Ovary (tissue), 9 donors: ENCODE measurements around the gene ODC1. TPM values are rescaled to one million over a fixed set of nuclear protein-coding genes. Genes with fewer than 3 reads are reported as not detected.

Experiments
- DNase-seq, 5 donors: peaks; one replicate each; pipeline ENCODE4 v3.0.0-alpha.2; 2019 to 2020
- H3K27ac ChIP-seq, 2 donors: fragments of 200-600 bp; one replicate each; pipeline versions ENCODE4 v1.5.1 to v1.8.0; 2019 to 2022
- H3K27me3 ChIP-seq: fragments of 200-600 bp; one replicate; pipeline ENCODE4 v1.8.0; 2022
- H3K36me3 ChIP-seq: fragments of 200-600 bp; sonication (generic); one replicate; pipeline ENCODE4 v1.5.1; 2019
- H3K4me1 ChIP-seq: one replicate; pipeline ENCODE4 v1.8.1; 2013; ENCODE audit warnings: mild to moderate bottlenecking, moderate library complexity; ENCODE audit not compliant: insufficient read depth
- H3K4me3 ChIP-seq: fragments of 200-600 bp; sonication (generic); one replicate; pipeline ENCODE4 v1.5.1; 2017
- H3K9me3 ChIP-seq, 2 donors: fragments of 200-600 bp in 1 of 2; sonication (generic) in 1 of 2; one replicate each; pipeline versions ENCODE4 v1.5.1 to v1.8.1; 2013 to 2019; ENCODE audit warnings: mild to moderate bottlenecking in 1 of 2, moderate library complexity in 1 of 2
- CTCF ChIP-seq, 3 donors: fragments of 450-650 bp in 2 of 3; fragments of 200-600 bp in 1 of 3; IDR thresholded peaks; one replicate each; pipeline versions ENCODE4 v1.5.1 to v1.8.0; 2016 to 2022; ENCODE audit warnings: antibody characterized with exemption in 3 of 3, mild to moderate bottlenecking in 1 of 3
- EP300 ChIP-seq: sonication (generic); formaldehyde crosslinking; IDR thresholded peaks from one replicate; pipeline ENCODE4 v1.6.1; 2017; ENCODE audit warnings: antibody characterized with exemption
- POLR2A ChIP-seq: fragments of 450-650 bp; IDR thresholded peaks from one replicate; pipeline ENCODE4 v1.6.1; 2017; ENCODE audit warnings: antibody characterized with exemption, mild to moderate bottlenecking, moderate library complexity
- WGBS, 3 donors: extraction: QIAGEN DNeasy Blood & Tissue Kit in 1 of 3; methylation state at CpG; one replicate each; pipeline versions ENCODE4 v1.1.5 to v1.1.7; 2013 to 2017; 5-methylcytosine and 5-hydroxymethylcytosine counted together
- intact Hi-C, 4 donors: fragments of 100-400 bp; cut with DNase I; formaldehyde crosslinking; loops; one replicate each; pipeline versions ENCODE4 v1.11.0 to v1.15.1; 2022 to 2023
- polyA plus RNA-seq, 2 donors: library from polyadenylated mRNA; stranded (reverse); fragments of 200-250 nt in 1 of 2; fragments of 350-450 nt in 1 of 2; fragmentation: Illumina TruSeq in 1 of 2; extraction: RNeasy Lipid Tissue Mini Kit (QIAGEN cat#74804) in 1 of 2; gene quantifications; one replicate each; pipeline ENCODE4 v1.2.3, GENCODE V29; 2013 to 2014
- total RNA-seq, 7 donors: library from RNA; depleted of rRNA in 2 of 7; stranded (reverse); fragments of >200 nt in 2 of 7; fragmentation: NEBNext Ultra II Directional in 3 of 7; extraction: Animal tissue kit (Norgen Biotek cat#: 25700) in 3 of 7; gene quantifications; one replicate each; pipeline versions ENCODE4 v1.1.0 to v1.2.4, GENCODE V29; 2016 to 2023
- donor health status: DM: no; HTN: no; CAD: no; lungs with moderate emphysema.
- donor health status: DM: no; HTN: no; CAD: no.
- donor health status: Bipolar disorder and iron deficiency.
- donor health status: DM: yes; HTN: yes; CAD: no.
- donor health status: DM: no; HTN: no; CAD: no.
- donor health status: DM: yes; HTN: yes; CAD: no.

The ODC1 gene
- total and polyA plus RNA-seq, 9 donors, result 29.1 to 160 (median 55.7) TPM

- Histone ChIP-seq H3K4me3 (no peak overlapping the region), H3K9me3 (no peaks in the 10 kb centered on the region), H3K27ac (no peak overlapping the region), H3K36me3 (no peaks in the 10 kb centered on the region), H3K27me3 (no peaks in the 10 kb centered on the region), H3K4me1 (no peaks in the 10 kb centered on the region)
- intact Hi-C loops, result no loop called here
- TF ChIP-seq CTCF (IDR thresholded peaks at IDR 0.05) (no peak), POLR2A (no peak), EP300 (no peak)
- DNase-seq, result no peak
- 69 to 78% (median 74%) methylated on average over 13 of the region's 13 CpGs for WGBS, 3 donors
Observed at GRCh38 chr2:10494351-10495066, 46.4 kb upstream of the ODC1 start.

GRCh38 chr2:10493634-10494281 is 45.6 kb upstream of the ODC1 start:
- H3K4me1 ChIP-seq, result no peaks in the 10 kb centered on the region
- H3K27ac ChIP-seq, result no peak overlapping the region
- DNase-seq, result no peak
- no peaks in the 10 kb centered on the region for H3K36me3 ChIP-seq
- no peak overlapping the region for H3K4me3 ChIP-seq
- H3K9me3 ChIP-seq, result no peaks in the 10 kb centered on the region
- intact Hi-C loops, result no loop called here
- no peaks in the 10 kb centered on the region for H3K27me3 ChIP-seq
- TF ChIP-seq POLR2A (no peak), CTCF (IDR thresholded peaks at IDR 0.05) (no peak), EP300 (no peak)
- 73 to 78% (median 76%) methylated on average over 22 of the region's 22 CpGs for WGBS, 3 donors

- no peak for DNase-seq
- intact Hi-C loops, result no loop called here
- WGBS, 3 donors, result 80 to 92% (median 90%) methylated on average over 5 of the region's 5 CpGs
- no peaks in the 10 kb centered on the region for H3K4me1 ChIP-seq
- no peaks in the 10 kb centered on the region for H3K27me3 ChIP-seq
- H3K9me3 ChIP-seq, result no peaks in the 10 kb centered on the region
- H3K4me3 ChIP-seq, result no peak overlapping the region
- H3K36me3 ChIP-seq, result no peaks in the 10 kb centered on the region
- TF ChIP-seq EP300 (no peak), POLR2A (no peak), CTCF (IDR thresholded peaks at IDR 0.05) (no peak)
- H3K27ac ChIP-seq, result no peak overlapping the region
Observed at GRCh38 chr2:10493075-10493633, 45.0 kb upstream of the ODC1 start.

- no peaks in the 10 kb centered on the region for H3K27me3 ChIP-seq
- no peaks in the 10 kb centered on the region for H3K9me3 ChIP-seq
- no peak for DNase-seq
- TF ChIP-seq CTCF (IDR thresholded peaks at IDR 0.05), result no peak
- no peak for TF ChIP-seq EP300
- TF ChIP-seq POLR2A, result no peak
- no peaks in the 10 kb centered on the region for H3K36me3 ChIP-seq
- no peaks in the 10 kb centered on the region for H3K4me1 ChIP-seq
- H3K4me3 ChIP-seq, result no peak overlapping the region
- WGBS, 3 donors, result 90 to 94% (median 93%) methylated on average over 8 of the region's 8 CpGs
- no peak overlapping the region for H3K27ac ChIP-seq
- intact Hi-C loops, result no loop called here
Observed at GRCh38 chr2:10490806-10491291, 42.7 kb upstream of the ODC1 start.
